Measurements from ENCODE around the gene SOD2.
"Not testable (repeated sequence)": the region's sequence is repeated elsewhere in the genome, so short reads cannot be mapped to it uniquely, and the experiment has no call there.

DNA sequence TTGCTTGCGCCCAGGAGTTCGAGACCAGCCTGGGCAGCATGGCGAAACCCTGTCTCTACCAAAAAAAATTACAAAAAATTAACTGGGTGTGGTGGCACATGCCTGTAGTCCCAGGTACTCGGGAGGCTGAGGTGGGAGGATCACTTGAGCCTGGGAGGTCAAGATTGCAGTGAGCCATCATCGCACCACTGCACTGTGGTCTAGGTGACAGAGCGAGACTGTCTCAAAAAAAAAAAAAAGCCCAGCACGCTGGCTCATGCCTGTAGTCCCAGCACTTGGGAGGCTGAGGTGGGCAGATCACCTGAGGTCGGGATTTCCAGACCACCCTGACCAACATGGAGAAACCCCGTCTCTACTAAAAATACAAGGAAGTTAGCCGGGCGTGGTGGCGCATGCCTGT is 40.4 kb upstream of the SOD2 start:
- TF ChIP-seq, protein P1, sequence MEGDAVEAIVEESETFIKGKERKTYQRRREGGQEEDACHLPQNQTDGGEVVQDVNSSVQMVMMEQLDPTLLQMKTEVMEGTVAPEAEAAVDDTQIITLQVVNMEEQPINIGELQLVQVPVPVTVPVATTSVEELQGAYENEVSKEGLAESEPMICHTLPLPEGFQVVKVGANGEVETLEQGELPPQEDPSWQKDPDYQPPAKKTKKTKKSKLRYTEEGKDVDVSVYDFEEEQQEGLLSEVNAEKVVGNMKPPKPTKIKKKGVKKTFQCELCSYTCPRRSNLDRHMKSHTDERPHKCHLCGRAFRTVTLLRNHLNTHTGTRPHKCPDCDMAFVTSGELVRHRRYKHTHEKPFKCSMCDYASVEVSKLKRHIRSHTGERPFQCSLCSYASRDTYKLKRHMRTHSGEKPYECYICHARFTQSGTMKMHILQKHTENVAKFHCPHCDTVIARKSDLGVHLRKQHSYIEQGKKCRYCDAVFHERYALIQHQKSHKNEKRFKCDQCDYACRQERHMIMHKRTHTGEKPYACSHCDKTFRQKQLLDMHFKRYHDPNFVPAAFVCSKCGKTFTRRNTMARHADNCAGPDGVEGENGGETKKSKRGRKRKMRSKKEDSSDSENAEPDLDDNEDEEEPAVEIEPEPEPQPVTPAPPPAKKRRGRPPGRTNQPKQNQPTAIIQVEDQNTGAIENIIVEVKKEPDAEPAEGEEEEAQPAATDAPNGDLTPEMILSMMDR (IDR thresholded peaks at IDR 0.05; ENCODE audit: insufficient read depth, low read depth, low read length), result not testable (repeated sequence)
- not testable (repeated sequence) for TF ChIP-seq EZH2 (IDR thresholded peaks at IDR 0.05; ENCODE audit: insufficient read depth, low read length)

Data from astrocyte (in vitro differentiated cells and primary cell).